ENCODE results near the gene TMOD2.

DNA sequence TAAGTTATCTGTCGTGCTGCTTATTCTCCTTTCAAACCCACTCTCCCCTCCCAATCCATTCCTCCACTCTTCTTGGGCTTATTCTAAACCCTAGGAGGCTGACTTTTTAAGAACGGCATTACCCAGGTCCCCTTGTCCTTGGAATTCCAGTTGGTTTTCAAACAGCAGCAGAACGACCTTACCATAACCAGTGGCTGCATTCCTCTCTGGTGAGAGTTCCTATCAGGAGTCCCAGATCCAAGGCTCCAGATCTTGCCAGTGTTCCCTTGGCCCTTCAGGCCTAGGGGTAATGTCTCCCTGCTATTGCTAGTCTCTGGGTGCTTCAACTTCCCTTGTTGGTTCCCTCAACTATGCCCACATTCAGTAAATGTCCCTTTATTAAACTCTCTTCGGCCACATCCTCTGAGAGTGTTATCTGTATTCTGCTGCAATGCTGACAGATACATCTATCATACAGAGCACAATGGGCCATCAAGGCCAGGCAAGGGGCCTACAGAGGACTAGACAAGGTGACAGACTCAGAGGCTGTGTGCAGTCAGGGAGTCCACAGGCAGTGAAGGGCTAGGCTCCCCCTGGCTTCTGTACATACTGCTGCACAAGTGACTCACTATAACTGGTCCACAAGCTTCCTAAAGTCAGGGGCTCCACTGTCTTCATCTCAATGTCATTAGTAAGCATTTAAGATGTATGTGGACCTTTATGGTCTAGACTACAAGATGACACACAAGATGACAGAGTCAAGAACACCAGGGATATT, 24.1 kb upstream of the TMOD2 start:
- TF ChIP-seq, protein P1, sequence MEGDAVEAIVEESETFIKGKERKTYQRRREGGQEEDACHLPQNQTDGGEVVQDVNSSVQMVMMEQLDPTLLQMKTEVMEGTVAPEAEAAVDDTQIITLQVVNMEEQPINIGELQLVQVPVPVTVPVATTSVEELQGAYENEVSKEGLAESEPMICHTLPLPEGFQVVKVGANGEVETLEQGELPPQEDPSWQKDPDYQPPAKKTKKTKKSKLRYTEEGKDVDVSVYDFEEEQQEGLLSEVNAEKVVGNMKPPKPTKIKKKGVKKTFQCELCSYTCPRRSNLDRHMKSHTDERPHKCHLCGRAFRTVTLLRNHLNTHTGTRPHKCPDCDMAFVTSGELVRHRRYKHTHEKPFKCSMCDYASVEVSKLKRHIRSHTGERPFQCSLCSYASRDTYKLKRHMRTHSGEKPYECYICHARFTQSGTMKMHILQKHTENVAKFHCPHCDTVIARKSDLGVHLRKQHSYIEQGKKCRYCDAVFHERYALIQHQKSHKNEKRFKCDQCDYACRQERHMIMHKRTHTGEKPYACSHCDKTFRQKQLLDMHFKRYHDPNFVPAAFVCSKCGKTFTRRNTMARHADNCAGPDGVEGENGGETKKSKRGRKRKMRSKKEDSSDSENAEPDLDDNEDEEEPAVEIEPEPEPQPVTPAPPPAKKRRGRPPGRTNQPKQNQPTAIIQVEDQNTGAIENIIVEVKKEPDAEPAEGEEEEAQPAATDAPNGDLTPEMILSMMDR (optimal IDR thresholded peaks at IDR 0.05 in 1 of 3, IDR thresholded peaks at IDR 0.05 in 1 of 3, conservative IDR thresholded peaks at IDR 0.05 in 1 of 3; ENCODE audit: extremely low read depth in 1 of 3, insufficient read depth in 2 of 3, low read length in 3 of 3) = peak; percentile 15 to 33 (median 24)
- no peak for TF ChIP-seq EZH2 (IDR thresholded peaks at IDR 0.05; ENCODE audit: low read length)
